ENCODE measurements around the gene MYL6B.
A peak's percentile ranks its signal among the peaks of the same experiment; 100 is the strongest.

The MYL6B gene

DNA sequence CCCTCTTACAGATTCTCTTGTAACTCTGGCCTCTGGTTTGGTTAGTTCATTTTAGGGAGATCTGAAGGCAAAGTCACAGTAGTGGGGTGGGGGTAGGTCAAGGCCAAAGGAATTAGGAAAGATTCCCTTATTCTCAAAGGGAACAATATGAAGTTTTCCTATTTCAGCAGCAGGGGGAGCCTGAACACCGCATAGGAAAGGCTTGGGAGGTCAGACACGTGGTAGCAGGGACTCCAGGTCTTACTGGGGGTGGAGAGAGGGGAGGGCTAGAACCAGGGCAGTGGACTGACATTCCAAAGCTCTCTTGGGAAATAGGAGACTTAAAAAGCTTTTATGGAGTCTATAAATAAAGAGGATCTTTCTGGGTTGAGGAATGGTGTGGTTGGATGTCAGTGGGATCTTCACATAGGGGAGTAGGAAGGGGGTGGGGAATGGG is 33.0 kb upstream of the MYL6B start:
- H3K4me3 ChIP-seq = peak overlapping the region; percentile 72 to 97 (median 86); a peak in 19 of 20 replicates
- peak overlapping the region; percentile 80 to 97 (median 94) for H3K9ac ChIP-seq
- TF ChIP-seq Cebpa-rat (IDR thresholded peaks at IDR 0.05) = no peak
- peaks cover 25 to 54% (median 41%) of the 10 kb centered on the region in 10 experiments for H3K4me1 ChIP-seq
- H3K4me2 ChIP-seq = peak overlapping the region; percentile 78 to 100 (median 95)
- H3K27me3 ChIP-seq = no peaks in the 10 kb centered on the region
- H3K36me3 ChIP-seq = peaks cover 23 to 57% (median 40%) of the 10 kb centered on the region in 11 experiments
- H4K20me1 ChIP-seq = peaks cover 0 to 11% (median 0%) of the 10 kb centered on the region in 11 experiments; a peak in 4 of 22 replicates
- H3K27ac ChIP-seq = peak overlapping the region in 10 of 11 experiments; percentile 75 to 94 (median 88); a peak in 18 of 22 replicates
- H3K9me3 ChIP-seq (replicated peaks in 1 of 11) = peaks cover 0 to 5% (median 3%) of the 10 kb centered on the region in 11 experiments; a peak in 6 of 22 replicates

DNA sequence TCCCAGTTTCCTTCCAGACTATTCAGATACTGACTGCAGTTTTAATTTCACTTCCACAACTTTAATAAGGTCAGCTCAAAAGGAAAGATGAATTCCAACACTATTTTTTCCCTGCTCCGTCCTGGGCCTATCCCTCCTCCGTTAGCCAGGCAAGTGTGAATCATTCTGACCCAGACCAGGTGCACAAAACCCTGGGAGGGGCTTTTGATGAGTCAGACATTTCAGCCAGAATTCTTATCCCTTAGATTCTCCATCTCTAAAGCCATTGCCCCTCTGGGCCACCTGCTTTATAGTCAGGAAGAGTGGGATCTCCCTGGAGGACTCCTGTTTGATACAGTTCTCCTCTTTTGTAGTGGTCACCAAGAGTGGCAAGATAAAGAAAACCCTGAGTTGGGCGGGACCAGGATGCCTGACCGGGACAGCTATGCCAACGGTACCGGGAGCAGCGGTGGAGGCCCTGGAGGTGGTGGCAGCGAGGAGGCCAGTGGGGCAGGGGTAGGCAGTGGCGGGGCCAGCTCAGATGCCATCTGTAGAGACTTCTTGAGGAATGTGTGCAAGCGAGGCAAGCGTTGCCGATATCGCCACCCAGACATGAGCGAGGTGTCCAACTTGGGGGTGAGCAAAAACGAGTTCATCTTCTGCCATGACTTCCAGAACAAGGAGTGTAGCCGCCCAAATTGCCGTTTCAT is 32.1 kb upstream of the MYL6B start:
- H4K20me1 ChIP-seq = peaks cover 0 to 11% (median 0%) of the 10 kb centered on the region in 11 experiments; a peak in 4 of 22 replicates
- H3K4me2 ChIP-seq = peak overlapping the region; percentile 78 to 100 (median 95)
- peak overlapping the region; percentile 32 to 97 (median 94); a peak in 20 of 22 replicates for H3K9ac ChIP-seq
- no peak overlapping the region; a peak in 1 of 20 replicates for H3K4me3 ChIP-seq
- no peaks in the 10 kb centered on the region for H3K27me3 ChIP-seq
- TF ChIP-seq Cebpa-rat (IDR thresholded peaks at IDR 0.05) = no peak
- peaks cover 27 to 59% (median 49%) of the 10 kb centered on the region in 10 experiments for H3K4me1 ChIP-seq
- peak overlapping the region in 3 of 11 experiments; percentile 82 to 94 (median 92); a peak in 4 of 22 replicates for H3K27ac ChIP-seq
- H3K36me3 ChIP-seq = peaks cover 19 to 55% (median 38%) of the 10 kb centered on the region in 11 experiments
- peaks cover 0 to 2% (median 1%) of the 10 kb centered on the region in 11 experiments; a peak in 5 of 22 replicates for H3K9me3 ChIP-seq (replicated peaks in 1 of 11)

DNA sequence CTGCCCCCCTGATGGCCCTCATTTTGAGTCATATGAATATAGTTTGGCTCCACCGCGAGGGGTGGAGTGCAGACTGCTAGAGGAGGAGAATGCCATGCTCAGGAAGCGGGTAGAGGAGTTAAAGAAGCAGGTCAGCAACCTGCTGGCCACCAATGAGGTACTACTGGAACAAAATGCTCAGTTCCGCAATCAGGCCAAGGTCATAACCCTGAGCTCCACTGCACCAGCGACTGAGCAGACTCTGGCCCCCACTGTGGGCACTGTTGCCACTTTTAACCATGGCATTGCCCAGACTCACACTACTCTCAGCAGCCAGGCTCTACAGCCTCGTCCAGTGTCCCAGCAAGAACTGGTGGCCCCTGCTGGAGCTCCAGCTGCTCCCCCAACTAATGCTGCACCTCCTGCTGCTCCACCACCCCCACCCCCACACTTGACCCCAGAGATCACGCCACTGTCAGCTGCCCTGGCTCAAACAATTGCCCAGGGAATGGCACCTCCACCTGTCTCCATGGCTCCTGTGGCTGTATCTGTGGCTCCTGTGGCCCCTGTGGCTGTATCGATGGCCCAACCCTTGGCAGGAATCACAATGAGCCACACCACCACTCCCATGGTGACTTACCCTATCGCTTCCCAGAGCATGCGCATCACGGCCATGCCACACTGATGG is 31.1 kb upstream of the MYL6B start:
- H3K4me2 ChIP-seq = no peak overlapping the region
- TF ChIP-seq Cebpa-rat (IDR thresholded peaks at IDR 0.05) = no peak
- peaks cover 0 to 11% (median 0%) of the 10 kb centered on the region in 11 experiments; a peak in 4 of 22 replicates for H4K20me1 ChIP-seq
- H3K9me3 ChIP-seq (replicated peaks in 1 of 11) = no peaks in the 10 kb centered on the region
- no peak overlapping the region for H3K4me3 ChIP-seq
- H3K9ac ChIP-seq = peak overlapping the region in 6 of 11 experiments; percentile 6 to 97 (median 73); a peak in 6 of 22 replicates
- no peaks in the 10 kb centered on the region for H3K27me3 ChIP-seq
- peaks cover 32 to 66% (median 55%) of the 10 kb centered on the region in 10 experiments for H3K4me1 ChIP-seq
- peaks cover 19 to 55% (median 38%) of the 10 kb centered on the region in 11 experiments for H3K36me3 ChIP-seq
- no peak overlapping the region for H3K27ac ChIP-seq

DNA sequence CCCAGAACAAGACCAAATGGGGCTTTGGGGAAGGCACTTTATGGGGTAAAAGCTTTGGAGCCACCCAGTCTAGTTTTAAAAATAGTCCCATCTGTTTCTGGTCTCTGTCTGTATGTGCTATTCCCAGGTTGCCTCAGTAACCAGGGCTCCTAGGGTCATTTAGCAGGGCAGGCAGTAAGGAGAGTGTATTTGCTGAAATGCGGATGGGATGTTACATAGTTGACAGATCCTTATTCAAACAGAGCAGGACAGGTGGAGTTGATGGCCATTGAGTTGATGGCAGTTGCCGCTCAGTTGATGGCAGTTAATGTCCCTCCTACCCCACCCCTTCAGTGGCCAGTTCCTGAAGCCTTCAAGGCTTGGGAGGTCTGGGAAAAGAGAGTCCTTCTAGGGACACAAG is 29.8 kb upstream of the MYL6B start:
- H3K36me3 ChIP-seq = peaks cover 14 to 47% (median 31%) of the 10 kb centered on the region in 11 experiments
- peak overlapping the region in 1 of 11 experiments; percentile 15; a peak in 1 of 22 replicates for H3K4me2 ChIP-seq
- peaks cover 0 to 9% (median 0%) of the 10 kb centered on the region in 11 experiments; a peak in 5 of 22 replicates for H4K20me1 ChIP-seq
- no peak for TF ChIP-seq Cebpa-rat (IDR thresholded peaks at IDR 0.05)
- no peaks in the 10 kb centered on the region for H3K9me3 ChIP-seq (replicated peaks in 1 of 11)
- peak overlapping the region in 2 of 11 experiments; percentile 0 to 16; a peak in 2 of 22 replicates for H3K27ac ChIP-seq
- H3K9ac ChIP-seq = peak overlapping the region in 2 of 11 experiments; percentile 21 to 44; a peak in 2 of 22 replicates
- no peak overlapping the region for H3K4me3 ChIP-seq
- H3K27me3 ChIP-seq = no peaks in the 10 kb centered on the region
- peaks cover 45 to 79% (median 68%) of the 10 kb centered on the region in 10 experiments for H3K4me1 ChIP-seq

DNA sequence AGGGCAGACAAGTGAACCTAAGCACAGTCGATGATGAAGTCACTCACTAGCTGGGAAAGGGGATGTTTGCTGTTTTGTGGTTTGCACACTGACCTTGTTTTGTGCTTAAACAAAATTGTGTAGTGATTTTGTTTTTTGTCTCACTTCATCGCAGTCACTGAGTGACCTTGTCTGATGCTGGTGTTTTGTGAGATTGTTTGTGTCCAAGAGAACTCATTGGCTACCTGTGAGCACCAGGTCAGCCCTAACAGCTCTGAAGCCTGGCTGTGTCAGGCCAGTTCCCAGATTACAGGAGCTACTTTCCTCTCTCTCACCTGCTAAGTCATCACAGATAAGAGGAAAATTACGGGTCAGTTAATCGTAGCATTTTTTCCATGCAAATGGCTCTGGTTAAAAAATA is 28.3 kb upstream of the MYL6B start:
- Histone ChIP-seq H3K27me3 (no peaks in the 10 kb centered on the region), H3K9ac (peak overlapping the region in 3 of 11 experiments; percentile 3 to 23 (median 19); a peak in 3 of 22 replicates), H3K36me3 (peaks cover 14 to 46% (median 30%) of the 10 kb centered on the region in 11 experiments), H3K4me1 (peaks cover 39 to 76% (median 64%) of the 10 kb centered on the region in 10 experiments), H3K27ac (peak overlapping the region in 4 of 11 experiments; percentile 2 to 71 (median 19); a peak in 1 of 22 replicates), H3K4me2 (peak overlapping the region in 5 of 11 experiments; percentile 0 to 98 (median 82); a peak in 10 of 22 replicates), H3K9me3 (replicated peaks in 1 of 11) (no peaks in the 10 kb centered on the region), H3K4me3 (no peak overlapping the region), H4K20me1 (peaks cover 0 to 9% (median 0%) of the 10 kb centered on the region in 11 experiments; a peak in 6 of 22 replicates)
- TF ChIP-seq Cebpa-rat (IDR thresholded peaks at IDR 0.05) = no peak

DNA sequence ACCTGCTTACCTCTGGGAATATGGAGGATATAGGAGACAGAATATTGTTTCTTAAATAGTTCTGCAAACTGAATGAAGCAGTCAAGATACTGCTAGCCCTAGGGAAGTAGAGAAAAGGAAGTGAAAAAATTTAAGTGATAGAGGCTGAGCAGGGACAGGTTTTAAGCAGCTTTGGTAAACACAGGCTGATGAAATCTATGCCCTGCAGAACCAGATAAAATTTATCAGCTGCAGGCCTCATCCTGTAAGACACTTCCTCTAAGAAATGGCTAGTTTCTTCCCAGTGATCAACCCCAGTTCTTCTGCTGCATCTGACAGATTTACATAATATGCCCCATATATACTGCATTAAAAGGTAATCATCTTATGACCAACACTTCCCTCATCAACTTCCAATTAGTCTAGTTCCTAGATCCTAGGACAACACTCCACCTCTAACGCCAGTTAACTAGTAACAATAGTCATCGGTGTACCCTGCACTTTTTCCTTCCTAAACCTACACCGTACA is 25.6 kb upstream of the MYL6B start:
- Histone ChIP-seq H3K9ac (peak overlapping the region; percentile 54 to 96 (median 71); a peak in 20 of 22 replicates), H3K4me1 (peaks cover 45 to 80% (median 68%) of the 10 kb centered on the region in 10 experiments), H3K27me3 (no peaks in the 10 kb centered on the region), H4K20me1 (peaks cover 0 to 21% (median 0%) of the 10 kb centered on the region in 11 experiments; a peak in 6 of 22 replicates), H3K4me3 (peak overlapping the region; percentile 40 to 98 (median 52); a peak in 15 of 20 replicates), H3K4me2 (peak overlapping the region; percentile 82 to 98 (median 92)), H3K9me3 (replicated peaks in 1 of 11) (no peaks in the 10 kb centered on the region), H3K36me3 (peaks cover 16 to 43% (median 27%) of the 10 kb centered on the region in 11 experiments), H3K27ac (peak overlapping the region; percentile 59 to 89 (median 71); a peak in 21 of 22 replicates)
- TF ChIP-seq Cebpa-rat (IDR thresholded peaks at IDR 0.05) = no peak

DNA sequence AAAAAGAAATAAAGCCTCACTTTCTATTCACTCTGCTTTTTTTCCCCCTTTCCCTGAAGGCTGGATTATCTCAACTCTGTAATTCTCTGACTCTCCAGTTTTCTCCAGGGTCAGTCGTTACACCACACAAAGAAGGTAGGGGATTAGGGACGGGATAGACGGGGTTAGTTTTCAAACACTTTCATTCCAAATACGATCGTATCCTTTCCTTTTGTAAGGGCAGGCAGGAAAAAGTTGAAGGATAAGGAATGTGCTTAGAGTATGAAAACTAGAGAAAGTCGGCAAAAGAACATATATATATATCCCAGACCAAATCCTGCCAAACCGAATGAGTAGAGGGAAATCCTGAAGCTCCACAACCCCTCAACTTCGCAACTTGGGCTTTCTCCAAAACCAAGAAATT is 24.9 kb upstream of the MYL6B start:
- Histone ChIP-seq H3K9ac (peak overlapping the region; percentile 47 to 96 (median 71); a peak in 21 of 22 replicates), H3K9me3 (replicated peaks in 1 of 11) (no peaks in the 10 kb centered on the region), H3K4me1 (peaks cover 45 to 78% (median 66%) of the 10 kb centered on the region in 10 experiments), H3K36me3 (peaks cover 23 to 43% (median 29%) of the 10 kb centered on the region in 11 experiments), H3K27me3 (no peaks in the 10 kb centered on the region), H3K4me3 (peak overlapping the region; percentile 40 to 98 (median 52)), H3K27ac (peak overlapping the region; percentile 15 to 89 (median 71); a peak in 20 of 22 replicates), H4K20me1 (peaks cover 0 to 21% (median 0%) of the 10 kb centered on the region in 11 experiments; a peak in 6 of 22 replicates), H3K4me2 (peak overlapping the region; percentile 82 to 98 (median 92))
- TF ChIP-seq Cebpa-rat (IDR thresholded peaks at IDR 0.05) = no peak

All from BLaER1 treated with 17β-estradiol and CSF1 and Interleukin-3, amounts not matched to agents 10 nM and 100 nM (cell line).